Neuronal stem cell (in vitro differentiated cells): ENCODE results near the gene TM9SF4.

Experiments
- DNase-seq: peaks from one replicate; pipeline ENCODE4 v3.0.0-alpha.2; 2013; ENCODE audit warnings: low spot score
- H2AFZ ChIP-seq: one replicate; pipeline ENCODE4 v1.6.1; 2013; ENCODE audit warnings: mild to moderate bottlenecking, low read length, inconsistent platforms
- H2AK5ac ChIP-seq: 2 replicates; pipeline ENCODE4 v1.6.1; 2013; ENCODE audit warnings: low read depth, mild to moderate bottlenecking, inconsistent platforms, low read length, moderate library complexity, mixed read lengths
- H2BK120ac ChIP-seq: 2 replicates; pipeline ENCODE4 v1.6.1; 2013; ENCODE audit warnings: low read depth, mild to moderate bottlenecking, inconsistent platforms, low read length, moderate library complexity, mixed read lengths
- H2BK12ac ChIP-seq: one replicate; pipeline ENCODE4 v1.6.1; 2013; ENCODE audit warnings: low read length, inconsistent platforms
- H2BK15ac ChIP-seq: 2 replicates; pipeline ENCODE4 v1.6.1; 2013; ENCODE audit warnings: mild to moderate bottlenecking, low read length, inconsistent platforms, mixed read lengths
- H2BK5ac ChIP-seq: one replicate; pipeline ENCODE4 v1.6.1; 2013; ENCODE audit warnings: inconsistent platforms, mild to moderate bottlenecking, low read length, moderate library complexity
- H3K14ac ChIP-seq: one replicate; pipeline ENCODE4 v1.6.1; 2013; ENCODE audit warnings: low read length, inconsistent platforms
- H3K18ac ChIP-seq: 2 replicates; pipeline ENCODE4 v1.6.1; 2013; ENCODE audit warnings: low read length, inconsistent platforms
- H3K23ac ChIP-seq: 2 replicates; pipeline ENCODE4 v1.6.1; 2013; ENCODE audit warnings: low read depth, mild to moderate bottlenecking, mixed read lengths, low read length, inconsistent platforms; ENCODE audit not compliant: poor library complexity
- H3K27ac ChIP-seq: replicated peaks from 3 replicates; pipeline ENCODE4 v1.5.1; 2013; ENCODE audit warnings: low read length, inconsistent platforms
- H3K27me3 ChIP-seq, 3 experiments: 2 replicates each; pipeline ENCODE4 v1.6.1; 2013; ENCODE audit warnings: low read length in 3 of 3, mild to moderate bottlenecking in 2 of 3, inconsistent platforms in 1 of 3, low read depth in 1 of 3, mixed read lengths in 1 of 3, moderate library complexity in 1 of 3; ENCODE audit not compliant: control insufficient read depth in 3 of 3, insufficient read depth in 3 of 3
- H3K36me3 ChIP-seq, 2 donors: replicated peaks in 1 of 2; 2 replicates each; pipeline ENCODE4 v1.6.1; 2013; ENCODE audit warnings: low read length in 2 of 2; ENCODE audit not compliant: control insufficient read depth in 2 of 2, insufficient read depth in 2 of 2
- H3K4ac ChIP-seq: 2 replicates; pipeline ENCODE4 v1.6.1; 2013; ENCODE audit warnings: inconsistent platforms, mild to moderate bottlenecking, low read length, moderate library complexity
- H3K4me1 ChIP-seq, 2 donors: 1 replicate in 1 of 2; 2 replicates in 1 of 2; pipeline ENCODE4 v1.6.1; 2013; ENCODE audit warnings: low read length in 2 of 2, low read depth in 1 of 2; ENCODE audit not compliant: control insufficient read depth in 2 of 2, insufficient read depth in 1 of 2
- H3K4me2 ChIP-seq: one replicate; pipeline ENCODE4 v1.6.1; 2013; ENCODE audit warnings: mild to moderate bottlenecking, low read length, inconsistent platforms; ENCODE audit not compliant: insufficient read depth, poor library complexity, severe bottlenecking
- H3K4me3 ChIP-seq, 2 donors: 2 replicates each; pipeline ENCODE4 v1.5.1; 2013; ENCODE audit warnings: low read length in 2 of 2, mild to moderate bottlenecking in 2 of 2, inconsistent platforms in 1 of 2, moderate library complexity in 1 of 2
- H3K79me1 ChIP-seq: one replicate; pipeline ENCODE4 v1.6.1; 2013; ENCODE audit warnings: low read depth, mild to moderate bottlenecking, inconsistent platforms, low read length, moderate library complexity
- H3K9ac ChIP-seq: one replicate; pipeline ENCODE4 v1.6.1; 2013; ENCODE audit warnings: mild to moderate bottlenecking, low read depth, low read length, inconsistent platforms; ENCODE audit not compliant: poor library complexity
- H3K9me3 ChIP-seq, 2 donors: replicated peaks in 1 of 2; 2 replicates each; pipeline versions ENCODE3 to v1.6.1; 2013; ENCODE audit warnings: low read length in 2 of 2, mild to moderate bottlenecking in 2 of 2, inconsistent platforms in 1 of 2, low read depth in 1 of 2, mixed read lengths in 1 of 2, moderate library complexity in 1 of 2; ENCODE audit not compliant: control insufficient read depth in 2 of 2, insufficient read depth in 1 of 2
- H4K8ac ChIP-seq: one replicate; pipeline ENCODE4 v1.6.1; 2013; ENCODE audit warnings: low read depth, mild to moderate bottlenecking, inconsistent platforms, low read length, moderate library complexity
- H4K91ac ChIP-seq: one replicate; pipeline ENCODE4 v1.6.1; 2013; ENCODE audit warnings: low read length, low read depth, mild to moderate bottlenecking, inconsistent platforms; ENCODE audit not compliant: poor library complexity
- WGBS, 2 donors: extraction: QIAGEN DNeasy Blood & Tissue Kit; methylation state at CpG; one replicate each; pipeline ENCODE4 v1.1.7; 2013; ENCODE audit warnings: missing lambda C conversion rate in 2 of 2, mixed read lengths in 1 of 2; ENCODE audit not compliant: insufficient read length in 2 of 2, insufficient replicate concordance in 1 of 2; ENCODE audit errors: extremely low coverage in 2 of 2; 5-methylcytosine and 5-hydroxymethylcytosine counted together

Gene TM9SF4

DNA sequence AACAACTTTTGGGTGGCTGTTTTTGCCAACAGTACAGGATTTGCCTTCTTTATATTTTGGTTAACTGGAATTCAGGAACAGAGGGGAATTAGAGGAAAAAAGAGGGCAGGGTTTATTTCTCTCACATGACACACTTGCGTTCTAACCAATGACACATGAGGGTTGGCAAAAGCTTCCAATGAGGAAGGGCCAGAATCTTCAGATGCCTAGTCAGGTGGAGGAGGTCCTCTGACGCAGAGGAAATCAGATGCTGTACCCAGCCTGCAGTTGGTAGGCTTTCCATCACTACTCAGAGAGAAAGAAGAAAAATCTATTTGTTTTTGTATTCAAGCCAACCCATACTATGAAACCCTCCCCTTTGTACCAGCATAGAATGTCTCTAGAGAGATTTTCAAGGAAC is 20.8 kb downstream of the TM9SF4 start:
- no peak overlapping the region for H3K9ac ChIP-seq
- peaks cover 6% of the 10 kb centered on the region for H3K79me1 ChIP-seq
- no peak overlapping the region for H2BK5ac ChIP-seq
- no peaks in the 10 kb centered on the region for H3K27me3 ChIP-seq
- H2BK12ac ChIP-seq = no peak overlapping the region
- H3K4me1 ChIP-seq = peaks cover 0 to 7% of the 10 kb centered on the region in 2 donors
- H3K23ac ChIP-seq = no peak overlapping the region
- no peak overlapping the region for H3K27ac ChIP-seq
- H3K9me3 ChIP-seq = no peaks in the 10 kb centered on the region
- H3K14ac ChIP-seq = no peak overlapping the region
- H3K4me3 ChIP-seq = no peak overlapping the region
- H2BK120ac ChIP-seq = no peak overlapping the region
- H2AK5ac ChIP-seq = no peak overlapping the region
- no peak overlapping the region for H3K4ac ChIP-seq
- H3K4me2 ChIP-seq = no peak overlapping the region
- H2AFZ ChIP-seq = no peak overlapping the region
- no CpG with 5 or more reads among the region's 2 CpGs for WGBS, 2 donors
- peaks cover 2 to 41% of the 10 kb centered on the region in 2 donors for H3K36me3 ChIP-seq
- no peak overlapping the region for H4K8ac ChIP-seq
- H3K18ac ChIP-seq = no peak overlapping the region
- no peak overlapping the region for H2BK15ac ChIP-seq
- H4K91ac ChIP-seq = no peak overlapping the region
- no peak for DNase-seq

GRCh38 chr20:32130965-32131364 is 21.5 kb downstream of the TM9SF4 start:
- H3K27me3 ChIP-seq = no peaks in the 10 kb centered on the region
- no peak overlapping the region for H2BK12ac ChIP-seq
- H3K36me3 ChIP-seq = peaks cover 2 to 46% of the 10 kb centered on the region in 2 donors
- H3K4me2 ChIP-seq = no peak overlapping the region
- H3K14ac ChIP-seq = no peak overlapping the region
- no peak overlapping the region for H2BK5ac ChIP-seq
- H4K91ac ChIP-seq = no peak overlapping the region
- DNase-seq = no peak
- peaks cover 0 to 7% of the 10 kb centered on the region in 2 donors for H3K4me1 ChIP-seq
- H3K9ac ChIP-seq = no peak overlapping the region
- H3K9me3 ChIP-seq = no peaks in the 10 kb centered on the region
- peaks cover 6% of the 10 kb centered on the region for H3K79me1 ChIP-seq
- no peak overlapping the region for H3K23ac ChIP-seq
- no peak overlapping the region for H3K4ac ChIP-seq
- H3K18ac ChIP-seq = no peak overlapping the region
- no peak overlapping the region for H4K8ac ChIP-seq
- WGBS, 2 donors = no CpG with 5 or more reads among the region's 2 CpGs
- no peak overlapping the region for H2AK5ac ChIP-seq
- no peak overlapping the region for H2BK120ac ChIP-seq
- no peak overlapping the region for H2BK15ac ChIP-seq
- H3K4me3 ChIP-seq = no peak overlapping the region
- no peak overlapping the region for H3K27ac ChIP-seq
- no peak overlapping the region for H2AFZ ChIP-seq

DNA sequence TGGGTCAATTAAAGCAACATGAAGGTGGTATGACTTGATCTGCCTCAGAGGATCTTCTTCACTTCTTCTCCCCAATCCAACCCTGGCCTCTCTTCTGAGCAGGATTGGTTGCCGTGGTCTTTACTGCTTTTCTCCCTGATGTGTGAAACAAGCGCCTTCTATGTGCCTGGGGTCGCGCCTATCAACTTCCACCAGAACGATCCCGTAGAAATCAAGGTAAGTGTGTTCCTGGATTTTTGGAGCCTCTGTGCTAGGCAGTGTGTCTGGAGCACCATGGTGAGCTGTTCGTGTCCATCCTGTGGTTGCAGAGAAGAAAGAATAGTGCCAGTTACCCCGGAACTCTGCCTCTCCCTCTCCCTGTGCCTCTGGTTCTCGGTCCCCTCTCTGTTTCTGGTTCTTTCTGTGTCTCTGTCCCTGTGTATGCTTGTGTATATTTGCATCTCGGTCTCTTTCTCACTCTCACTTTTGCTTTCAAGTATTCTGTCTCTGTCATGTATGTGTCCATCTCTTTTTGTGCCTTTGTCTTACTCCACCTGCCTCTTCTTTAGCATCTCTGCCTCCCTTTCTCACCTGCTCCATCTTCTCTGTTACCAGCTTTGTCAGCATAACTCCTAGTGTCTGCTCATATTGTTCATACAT is 23.5 kb downstream of the TM9SF4 start:
- Histone ChIP-seq H3K4me2 (no peak overlapping the region), H3K23ac (no peak overlapping the region), H4K8ac (no peak overlapping the region), H3K4me3 (no peak overlapping the region), H2BK12ac (no peak overlapping the region), H3K27me3 (no peaks in the 10 kb centered on the region), H3K27ac (no peak overlapping the region), H4K91ac (no peak overlapping the region), H3K9ac (no peak overlapping the region), H2BK15ac (no peak overlapping the region), H2BK5ac (no peak overlapping the region), H2AK5ac (no peak overlapping the region), H3K9me3 (no peaks in the 10 kb centered on the region), H3K4me1 (no peaks in the 10 kb centered on the region), H2BK120ac (no peak overlapping the region), H3K4ac (no peak overlapping the region), H3K18ac (no peak overlapping the region), H3K36me3 (peaks cover 11 to 55% of the 10 kb centered on the region in 2 donors), H2AFZ (no peak overlapping the region), H3K14ac (no peak overlapping the region), H3K79me1 (peaks cover 6% of the 10 kb centered on the region)
- no peak for DNase-seq
- WGBS, 2 donors = no CpG with 5 or more reads among the region's 10 CpGs

GRCh38 chr20:32134026-32134425 is 24.5 kb downstream of the TM9SF4 start:
- peaks cover 13 to 62% of the 10 kb centered on the region in 2 donors for H3K36me3 ChIP-seq
- H3K4me2 ChIP-seq = no peak overlapping the region
- H2BK120ac ChIP-seq = no peak overlapping the region
- H2BK12ac ChIP-seq = no peak overlapping the region
- no peak overlapping the region for H2AK5ac ChIP-seq
- H2BK15ac ChIP-seq = no peak overlapping the region
- H3K18ac ChIP-seq = no peak overlapping the region
- H3K9ac ChIP-seq = no peak overlapping the region
- H3K4me3 ChIP-seq = no peak overlapping the region
- H2BK5ac ChIP-seq = no peak overlapping the region
- H3K23ac ChIP-seq = no peak overlapping the region
- H3K14ac ChIP-seq = no peak overlapping the region
- peaks cover 6% of the 10 kb centered on the region for H3K79me1 ChIP-seq
- WGBS, 2 donors = no CpG with 5 or more reads among the region's 5 CpGs
- H3K27ac ChIP-seq = no peak overlapping the region
- H3K9me3 ChIP-seq = no peaks in the 10 kb centered on the region
- DNase-seq = no peak
- no peaks in the 10 kb centered on the region for H3K27me3 ChIP-seq
- H3K4ac ChIP-seq = no peak overlapping the region
- no peak overlapping the region for H4K91ac ChIP-seq
- no peak overlapping the region for H4K8ac ChIP-seq
- no peaks in the 10 kb centered on the region for H3K4me1 ChIP-seq
- no peak overlapping the region for H2AFZ ChIP-seq
